Lung (tissue), 12 donors: ENCODE data around the gene ADK. TPM values are rescaled to one million over a fixed set of nuclear protein-coding genes. Genes with fewer than 3 reads are reported as not detected.

Source experiments
- ATAC-seq: fragments of 200-7000 bp; cut with Tn5 transposase; one replicate; pipeline ENCODE4 v1.9.1; 2020; ENCODE audit warnings: moderate number of reproducible peaks; ENCODE audit not compliant: insufficient read depth, low FRiP score
- DNase-seq, 3 donors: peaks; one replicate each; pipeline ENCODE4 v3.0.0-alpha.2; 2013 to 2017
- H3K27ac ChIP-seq, 2 donors: one replicate each; pipeline ENCODE4 v1.5.1; 2013; ENCODE audit warnings: mild to moderate bottlenecking in 2 of 2, moderate library complexity in 2 of 2, control low read depth in 1 of 2, inconsistent platforms in 1 of 2, low read depth in 1 of 2, low read length in 1 of 2
- H3K27me3 ChIP-seq, 3 donors: one replicate each; pipeline ENCODE4 v1.5.1; 2013; ENCODE audit warnings: low read length in 2 of 3; ENCODE audit not compliant: control insufficient read depth in 3 of 3, insufficient read depth in 3 of 3
- H3K36me3 ChIP-seq, 4 donors: one replicate each; pipeline ENCODE4 v1.5.1; 2013; ENCODE audit warnings: low read length in 4 of 4, mild to moderate bottlenecking in 1 of 4, moderate library complexity in 1 of 4; ENCODE audit not compliant: control insufficient read depth in 4 of 4, insufficient read depth in 4 of 4
- H3K4me1 ChIP-seq, 5 donors: one replicate each; pipeline ENCODE4 v1.5.1; 2013; ENCODE audit warnings: low read length in 5 of 5, mild to moderate bottlenecking in 2 of 5, moderate library complexity in 1 of 5; ENCODE audit not compliant: control insufficient read depth in 5 of 5, insufficient read depth in 5 of 5
- H3K4me3 ChIP-seq: one replicate; pipeline ENCODE4 v1.5.1; 2013; ENCODE audit warnings: mild to moderate bottlenecking, control low read depth, moderate library complexity
- H3K9ac ChIP-seq, 2 donors: one replicate each; pipeline ENCODE4 v1.5.1; 2013; ENCODE audit warnings: low read length in 2 of 2, control low read depth in 1 of 2; ENCODE audit not compliant: insufficient read depth in 1 of 2
- H3K9me3 ChIP-seq, 4 donors: one replicate each; pipeline ENCODE4 v1.5.1; 2013; ENCODE audit warnings: low read length in 3 of 4, mild to moderate bottlenecking in 1 of 4, moderate library complexity in 1 of 4; ENCODE audit not compliant: control insufficient read depth in 4 of 4, insufficient read depth in 3 of 4
- CTCF ChIP-seq: IDR thresholded peaks from 2 replicates; pipeline ENCODE4 v1.5.1; 2012; ENCODE audit warnings: mild to moderate bottlenecking; ENCODE audit errors: control extremely low read depth, extremely low read depth
- WGBS, 2 donors: extraction: QIAGEN DNeasy Blood & Tissue Kit; methylation state at CpG; one replicate each; pipeline ENCODE4 v1.1.7; 2013; 5-methylcytosine and 5-hydroxymethylcytosine counted together
- polyA plus RNA-seq, 2 donors: library from polyadenylated mRNA; stranded (reverse); fragments of 200-250 nt; gene quantifications; one replicate each; pipeline ENCODE4 v1.2.1, GENCODE V29; 2013
- total RNA-seq, 2 donors: library from RNA; depleted of rRNA in 1 of 2; stranded (reverse); fragments of >200 nt in 1 of 2; gene quantifications; one replicate each; pipeline ENCODE4 v1.2.1, GENCODE V29; 2014 to 2021
- donor health status: control.
- donor health status: control.
- donor health status: Bipolar disorder and iron deficiency.
- donor health status: healthy.
- donor health status: DM: yes; HTN: yes; CAD: no.

ADK gene
- total and polyA plus RNA-seq, 4 donors: 31.6 to 82.3 (median 42.9) TPM

GRCh38 chr10:74511051-74511450 is 360.0 kb downstream of the ADK start:
- DNase-seq (no peak), ATAC-seq (no peak)
- TF ChIP-seq CTCF: no peak
- H3K36me3 ChIP-seq: peaks cover 0 to 2% (median 0%) of the 10 kb centered on the region in 4 donors
- H3K9me3 ChIP-seq: peaks cover 2 to 17% (median 12%) of the 10 kb centered on the region in 4 donors
- no peak overlapping the region for H3K27ac ChIP-seq
- H3K9ac ChIP-seq: no peak overlapping the region
- H3K4me1 ChIP-seq: no peaks in the 10 kb centered on the region
- H3K27me3 ChIP-seq: no peaks in the 10 kb centered on the region
- no peak overlapping the region for H3K4me3 ChIP-seq

GRCh38 chr10:74514322-74514721 is 363.3 kb downstream of the ADK start:
- Histone ChIP-seq H3K9me3 (peaks cover 2 to 17% (median 12%) of the 10 kb centered on the region in 4 donors), H3K4me3 (no peak overlapping the region), H3K36me3 (peaks cover 0 to 2% (median 0%) of the 10 kb centered on the region in 4 donors), H3K27ac (no peak overlapping the region), H3K9ac (no peak overlapping the region), H3K27me3 (no peaks in the 10 kb centered on the region), H3K4me1 (no peaks in the 10 kb centered on the region)
- DNase-seq: no peak
- WGBS, 2 donors: 98 to 100% methylated on average over 1 of the region's 1 CpG
- no peak for TF ChIP-seq CTCF
- ATAC-seq: no peak

GRCh38 chr10:74518061-74518460 is 367.0 kb downstream of the ADK start:
- 81 to 93% methylated on average over 1 of the region's 1 CpG for WGBS, 2 donors
- DNase-seq (no peak), ATAC-seq (no peak)
- TF ChIP-seq CTCF: no peak
- Histone ChIP-seq H3K9me3 (peaks cover 0 to 10% (median 7%) of the 10 kb centered on the region in 4 donors), H3K9ac (no peak overlapping the region), H3K27me3 (no peaks in the 10 kb centered on the region), H3K4me1 (peaks cover 0 to 3% (median 0%) of the 10 kb centered on the region in 5 donors), H3K36me3 (peaks cover 0 to 2% (median 0%) of the 10 kb centered on the region in 4 donors), H3K4me3 (no peak overlapping the region), H3K27ac (no peak overlapping the region)

- H3K27ac ChIP-seq: no peak overlapping the region
- 89 to 91% methylated on average over 1 of the region's 1 CpG for WGBS, 2 donors
- no peaks in the 10 kb centered on the region for H3K9me3 ChIP-seq
- H3K9ac ChIP-seq: no peak overlapping the region
- H3K27me3 ChIP-seq: no peaks in the 10 kb centered on the region
- H3K4me3 ChIP-seq: no peak overlapping the region
- H3K36me3 ChIP-seq: no peaks in the 10 kb centered on the region
- no peak for TF ChIP-seq CTCF
- H3K4me1 ChIP-seq: peaks cover 0 to 3% (median 0%) of the 10 kb centered on the region in 5 donors
- ATAC-seq: no peak
- DNase-seq: no peak
Measured at GRCh38 chr10:74521526-74521925, 370.5 kb downstream of the ADK start.
